ENCODE results near the gene ZNF362. TPM values are rescaled to one million over a fixed set of nuclear protein-coding genes. Genes with fewer than 3 reads are reported as not detected.

Gene ZNF362
- total and polyA plus RNA-seq, 2 of the 13 experiments (the other 11 are each of a cell fraction or from before 2014, with no cell fraction given): 8.3 to 14.2 TPM

DNA sequence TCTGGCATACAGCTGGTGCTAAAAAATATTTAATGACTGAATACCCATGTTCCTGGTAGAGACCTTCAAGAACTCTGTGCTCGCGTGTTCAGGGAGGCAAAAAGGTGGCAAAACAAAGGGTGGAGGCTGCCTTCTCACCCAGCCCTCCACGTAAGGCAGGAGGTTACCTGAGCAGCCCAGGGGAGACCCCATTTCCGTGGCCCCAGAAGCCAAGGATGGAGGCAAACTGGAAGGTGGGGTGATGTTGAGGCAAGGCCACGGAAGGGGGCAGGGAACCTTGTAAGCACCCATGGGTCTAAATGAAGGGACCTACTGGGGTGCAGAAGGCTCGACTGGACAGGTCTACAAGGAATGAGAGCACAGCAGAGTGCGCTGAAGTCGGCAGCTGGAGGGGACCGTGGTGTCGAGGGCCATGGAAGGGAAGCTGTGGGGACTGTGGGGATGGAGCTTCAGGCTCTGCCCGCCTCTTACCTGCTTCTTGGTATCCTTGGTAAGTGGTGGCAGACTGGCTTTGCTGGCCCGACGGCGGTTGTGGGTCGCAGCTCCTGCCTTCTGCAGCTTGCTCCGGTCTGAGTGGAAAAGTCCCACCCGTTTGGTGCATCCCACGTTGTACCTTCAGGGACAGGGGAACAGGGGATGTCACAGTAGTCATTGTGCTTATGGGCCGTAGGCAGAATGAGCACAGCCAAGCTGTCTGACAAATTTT is 73.5 kb downstream of the ZNF362 start:
- POLR2A ChIA-PET: interaction anchor here (1.1 to 1.2 kb wide), 2 partner anchors 13 to 34 kb away, joined by 3 read pairs; no protein-coding TSS in a partner anchor
- H3K79me2 ChIP-seq (ENCODE audit: insufficient read depth, low read length): peaks cover 22% of the 10 kb centered on the region
- peak; percentile 32 for TF ChIP-seq RBM22 (optimal IDR thresholded peaks at IDR 0.05; ENCODE audit: low read length)
- no peak for TF ChIP-seq ZNF274 (CRISPR knock-in tag; IDR thresholded peaks at IDR 0.05)
- peak; percentile 71 for TF ChIP-seq AGO2 (optimal IDR thresholded peaks at IDR 0.05; ENCODE audit: low read depth, low read length)

GRCh38 chr1:33330361-33330890 is 74.1 kb downstream of the ZNF362 start:
- ATAC-seq: no peak
- in situ Hi-C loops (cut with HindIII; ENCODE audit: extremely low pct_ligation_motif_present, low pct_unique_long_range_greater_than_20kb): no loop called here
- no peak overlapping the region for H3K9ac ChIP-seq (ENCODE audit: insufficient read depth, low read depth, low read length)
- H3K4me1 ChIP-seq (ENCODE audit: insufficient read depth, low read length): peaks cover 30% of the 10 kb centered on the region
- no peak overlapping the region for H3K4me2 ChIP-seq (ENCODE audit: low read depth, low read length)
- no peak overlapping the region for H3K4me3 ChIP-seq (replicated peaks in 1 of 3; ENCODE audit: insufficient read depth in 1 of 3, low read depth in 2 of 3, low read length in 3 of 3)
- ChIA-PET POLR2A (interaction anchor here (1.1 to 1.2 kb wide), 2 partner anchors 12 to 34 kb away, joined by 3 read pairs; no protein-coding TSS in a partner anchor), CTCF (ENCODE audit: low intra/inter-chr PET ratio, low total read pairs) (no interaction called here)
- H2AFZ ChIP-seq (ENCODE audit: low read length): no peak overlapping the region
- H3K36me3 ChIP-seq (replicated peaks in 1 of 2; ENCODE audit: control insufficient read depth in 1 of 2, insufficient read depth in 2 of 2, low read length in 2 of 2): peaks cover 44 to 89% of the 10 kb centered on the region in 2 experiments
- DNase-seq (ENCODE audit: low spot score): no peak
- 100% methylated on average over 3 of the region's 3 CpGs for WGBS (ENCODE audit: low lambda C conversion rate)
- no peak for FAIRE-seq
- TF ChIP-seq RBM22 (optimal IDR thresholded peaks at IDR 0.05; ENCODE audit: low read length): peak; percentile 4
- TF ChIP-seq, protein P1, sequence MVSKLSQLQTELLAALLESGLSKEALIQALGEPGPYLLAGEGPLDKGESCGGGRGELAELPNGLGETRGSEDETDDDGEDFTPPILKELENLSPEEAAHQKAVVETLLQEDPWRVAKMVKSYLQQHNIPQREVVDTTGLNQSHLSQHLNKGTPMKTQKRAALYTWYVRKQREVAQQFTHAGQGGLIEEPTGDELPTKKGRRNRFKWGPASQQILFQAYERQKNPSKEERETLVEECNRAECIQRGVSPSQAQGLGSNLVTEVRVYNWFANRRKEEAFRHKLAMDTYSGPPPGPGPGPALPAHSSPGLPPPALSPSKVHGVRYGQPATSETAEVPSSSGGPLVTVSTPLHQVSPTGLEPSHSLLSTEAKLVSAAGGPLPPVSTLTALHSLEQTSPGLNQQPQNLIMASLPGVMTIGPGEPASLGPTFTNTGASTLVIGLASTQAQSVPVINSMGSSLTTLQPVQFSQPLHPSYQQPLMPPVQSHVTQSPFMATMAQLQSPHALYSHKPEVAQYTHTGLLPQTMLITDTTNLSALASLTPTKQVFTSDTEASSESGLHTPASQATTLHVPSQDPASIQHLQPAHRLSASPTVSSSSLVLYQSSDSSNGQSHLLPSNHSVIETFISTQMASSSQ (IDR thresholded peaks at IDR 0.05; ENCODE audit: low read depth): no peak
- TF ChIP-seq, protein P1 (CRISPR knock-in tag; IDR thresholded peaks at IDR 0.05; ENCODE audit: borderline replicate concordance): no peak
- H3K27me3 ChIP-seq (ENCODE audit: control insufficient read depth in 1 of 2, insufficient read depth in 2 of 2, low read length in 2 of 2): no peaks in the 10 kb centered on the region
- no peaks in the 10 kb centered on the region for H3K9me3 ChIP-seq (ENCODE audit: low read length)
- H3K79me2 ChIP-seq (ENCODE audit: insufficient read depth, low read length): peaks cover 27% of the 10 kb centered on the region
- H4K20me1 ChIP-seq (ENCODE audit: insufficient read depth, low read length): peaks cover 53% of the 10 kb centered on the region
- H3K27ac ChIP-seq (ENCODE audit: extremely low read length, insufficient read depth, low read length): no peak overlapping the region
- intact Hi-C loops (cut with micrococcal nuclease; ENCODE audit: unreplicated experiment): no loop called here
- no TSS peak for BruUV-seq (replicated peaks)

More for the DNA sequence above, 73.5 kb downstream of the ZNF362 start:
- DNase-seq (ENCODE audit: low spot score): no peak
- 94% methylated on average over 19 of the region's 19 CpGs for WGBS (ENCODE audit: low lambda C conversion rate)
- Histone ChIP-seq H3K9ac (ENCODE audit: insufficient read depth, low read depth, low read length) (no peak overlapping the region), H3K4me3 (replicated peaks in 1 of 3; ENCODE audit: insufficient read depth in 1 of 3, low read depth in 2 of 3, low read length in 3 of 3) (no peak overlapping the region), H3K36me3 (replicated peaks in 1 of 2; ENCODE audit: control insufficient read depth in 1 of 2, insufficient read depth in 2 of 2, low read length in 2 of 2) (peaks cover 46 to 90% of the 10 kb centered on the region in 2 experiments), H4K20me1 (ENCODE audit: insufficient read depth, low read length) (peaks cover 47% of the 10 kb centered on the region), H3K9me3 (ENCODE audit: low read length) (no peaks in the 10 kb centered on the region), H3K4me1 (ENCODE audit: insufficient read depth, low read length) (peaks cover 23% of the 10 kb centered on the region), H2AFZ (ENCODE audit: low read length) (no peak overlapping the region), H3K27me3 (ENCODE audit: control insufficient read depth in 1 of 2, insufficient read depth in 2 of 2, low read length in 2 of 2) (no peaks in the 10 kb centered on the region), H3K4me2 (ENCODE audit: low read depth, low read length) (no peak overlapping the region), H3K27ac (ENCODE audit: extremely low read length, insufficient read depth, low read length) (no peak overlapping the region)
- FAIRE-seq: no peak
- CTCF ChIA-PET (ENCODE audit: low intra/inter-chr PET ratio, low total read pairs): no interaction called here
- in situ Hi-C loops (cut with HindIII; ENCODE audit: extremely low pct_ligation_motif_present, low pct_unique_long_range_greater_than_20kb): no loop called here
- BruUV-seq (replicated peaks): no TSS peak
- no peak for ATAC-seq
- intact Hi-C loops (cut with micrococcal nuclease; ENCODE audit: unreplicated experiment): no loop called here

Measured in HepG2 (cell line).